ENCODE measurements around the gene TAF6.

TAF6 gene

DNA sequence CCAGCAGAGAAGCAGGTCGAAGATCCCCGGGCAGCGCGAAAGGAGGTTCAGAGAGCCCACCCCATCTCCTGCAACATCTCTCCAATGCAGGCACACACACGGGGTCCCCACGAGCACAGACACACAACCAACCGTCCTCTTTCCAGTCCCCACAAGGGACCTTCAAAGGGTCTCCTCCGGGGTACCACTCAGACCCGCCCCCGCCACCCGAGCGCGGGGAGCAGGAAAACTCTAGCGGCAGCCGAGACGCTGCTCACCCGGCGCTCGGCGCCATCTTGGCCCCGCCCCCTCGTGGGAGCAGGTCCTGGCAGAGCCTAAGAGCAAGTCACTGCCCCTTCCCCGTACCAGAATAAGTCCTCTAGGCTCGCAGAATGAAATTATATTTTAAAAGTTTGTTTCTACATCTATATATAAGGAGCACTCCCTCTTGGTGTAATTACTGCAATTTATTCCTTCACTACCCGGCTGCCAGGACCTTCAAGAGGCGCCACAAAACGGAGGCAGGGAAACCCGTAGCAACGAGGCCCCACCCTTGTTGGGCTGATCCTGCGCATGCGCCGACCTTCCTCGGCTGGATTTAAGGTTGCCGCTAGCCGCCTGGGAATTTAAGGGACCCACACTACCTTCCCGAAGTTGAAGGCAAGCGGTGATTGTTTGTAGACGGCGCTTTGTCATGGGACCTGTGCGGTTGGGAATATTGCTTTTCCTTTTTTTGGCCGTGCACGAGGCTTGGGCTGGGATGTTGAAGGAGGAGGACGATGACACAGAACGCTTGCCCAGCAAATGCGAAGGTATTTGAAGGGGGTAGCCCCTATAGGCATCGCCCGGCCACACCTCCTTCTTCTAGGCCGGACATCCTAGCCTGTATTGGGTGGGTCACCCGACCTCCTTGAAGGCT is at the start of gene TAF6, which contains the start of gene CNPY4:
TAF6 (minus strand) TSS at position 287 of the 898 bp plus-strand sequence. CDS start 5,149 bp downstream, outside the sequence.
CNPY4 (plus strand) TSS at position 563 of the 898 bp plus-strand sequence; CDS start at position 674, 111 bp downstream.
- peak; percentile 96 for DNase-seq (ENCODE audit: low spot score)

- DNase-seq (ENCODE audit: low spot score) = no peak
Observed at GRCh38 chr7:100167912-100168323, 48.8 kb upstream of the TAF6 start.

- no peak for DNase-seq (ENCODE audit: low spot score)
Observed at GRCh38 chr7:100166970-100167911, 48.1 kb upstream of the TAF6 start.

DNA sequence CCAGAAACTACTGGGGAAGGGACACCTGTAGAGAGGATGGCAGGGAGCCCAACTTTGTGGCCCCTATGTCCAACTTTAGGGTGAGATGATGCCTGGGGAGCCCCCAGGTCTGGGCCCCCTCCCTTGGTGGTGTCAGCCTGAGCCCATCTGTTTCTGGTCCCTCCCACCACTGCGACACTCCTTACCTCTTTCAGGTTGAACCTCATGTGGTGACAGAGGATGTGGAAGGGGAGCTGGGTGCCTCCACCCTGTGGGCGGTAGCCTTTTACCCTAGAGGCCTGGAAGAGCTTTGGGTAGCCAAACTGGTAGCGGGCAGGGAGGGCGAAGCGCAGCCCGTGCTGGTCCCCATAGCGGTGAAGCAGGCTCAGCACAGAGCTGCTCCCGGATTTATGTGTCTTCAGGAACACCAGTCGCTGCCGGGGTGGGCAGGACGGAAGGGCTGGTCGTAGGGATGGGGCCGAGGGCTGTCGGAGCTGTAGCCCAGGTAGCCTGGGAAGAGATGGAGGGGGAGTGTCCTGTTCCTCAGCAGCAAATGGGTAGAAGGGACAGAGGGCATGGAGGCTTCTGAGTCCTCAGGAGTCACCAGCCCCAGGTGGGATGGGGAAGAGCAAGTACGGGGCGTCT is 47.3 kb upstream of the TAF6 start:
- DNase-seq (ENCODE audit: low spot score) = no peak

- no peak for DNase-seq (ENCODE audit: low spot score)
Observed at GRCh38 chr7:100163871-100164270, 44.7 kb upstream of the TAF6 start.

- DNase-seq (ENCODE audit: low spot score) = no peak
Observed at GRCh38 chr7:100163006-100163531, 43.9 kb upstream of the TAF6 start.

- no peak for DNase-seq (ENCODE audit: low spot score)
Observed at GRCh38 chr7:100160067-100160466, 40.9 kb upstream of the TAF6 start.

GRCh38 chr7:100159099-100159623 is 40.0 kb upstream of the TAF6 start:
- DNase-seq (ENCODE audit: low spot score) = no peak

GRCh38 chr7:100158229-100159098 is 39.3 kb upstream of the TAF6 start, which contains the start of gene TRAPPC14:
TRAPPC14 (minus strand) TSS chr7:100158723; CDS start chr7:100158499, 224 bp downstream.
- DNase-seq (ENCODE audit: low spot score) = peak; percentile 71

GRCh38 chr7:100157334-100158228 is 38.4 kb upstream of the TAF6 start:
- no peak for DNase-seq (ENCODE audit: low spot score)

DNA sequence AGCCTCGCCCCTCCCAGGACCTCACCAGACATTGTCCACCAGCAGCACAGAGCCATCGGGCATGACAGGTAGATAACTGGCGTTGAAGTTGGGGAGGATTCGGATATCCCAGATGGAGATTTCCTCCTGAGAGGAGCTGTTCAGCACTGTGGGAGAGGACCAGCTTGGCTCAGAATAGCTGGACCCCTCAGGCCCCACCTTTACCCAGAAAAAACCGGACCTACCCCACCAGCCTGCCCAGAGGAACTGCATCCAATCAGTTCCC is 37.8 kb upstream of the TAF6 start:
- DNase-seq (ENCODE audit: low spot score) = no peak

- no peak for DNase-seq (ENCODE audit: low spot score)
Observed at GRCh38 chr7:100156331-100157068, 37.3 kb upstream of the TAF6 start.

DNA sequence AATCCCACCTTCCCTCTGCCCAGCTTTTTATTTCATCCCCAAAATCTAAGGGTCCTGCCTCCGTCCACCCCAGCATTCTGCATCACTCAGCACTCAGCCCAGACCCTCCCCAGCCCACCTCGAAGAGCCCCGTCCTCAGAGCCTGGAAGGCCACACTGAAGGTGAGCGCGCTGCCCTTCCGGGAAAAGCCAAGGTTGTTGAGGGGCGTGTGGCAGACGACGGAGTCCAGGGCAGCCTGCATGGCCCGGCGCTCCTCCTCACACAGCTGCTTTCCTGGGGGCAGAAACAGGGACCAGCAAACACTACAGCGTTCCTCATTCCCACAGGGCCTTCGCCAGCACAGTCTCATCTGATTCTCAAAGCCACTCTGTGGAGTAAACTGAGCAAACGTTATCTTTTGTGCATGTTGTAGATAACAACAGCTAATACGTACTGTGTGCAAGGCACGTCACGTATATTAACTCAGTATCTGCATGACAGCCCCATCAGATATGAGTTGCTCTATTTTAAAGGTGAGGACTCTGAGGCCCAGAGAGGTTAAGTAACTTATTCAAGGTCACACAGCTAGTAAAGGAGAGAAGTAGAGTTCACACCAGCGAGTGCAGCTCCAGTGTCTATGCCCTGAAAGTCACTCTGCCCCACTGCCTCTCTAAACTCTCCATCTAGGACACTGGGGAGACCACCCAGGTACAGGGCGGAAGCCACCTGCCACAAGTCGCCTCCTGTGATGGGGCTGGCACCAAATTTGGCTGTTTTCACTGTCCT is 36.6 kb upstream of the TAF6 start:
- DNase-seq (ENCODE audit: low spot score) = no peak

- DNase-seq (ENCODE audit: low spot score) = no peak
Observed at GRCh38 chr7:100154651-100155491, 35.7 kb upstream of the TAF6 start.

GRCh38 chr7:100153708-100154535 is 34.8 kb upstream of the TAF6 start:
- no peak for DNase-seq (ENCODE audit: low spot score)

- no peak for DNase-seq (ENCODE audit: low spot score)
Observed at GRCh38 chr7:100152937-100153666, 33.9 kb upstream of the TAF6 start.

Data from hematopoietic multipotent progenitor cell treated with erythropoietin and hydrocortisone succinate and interleukin-3 and kit ligand, for 15 days (in vitro differentiated cells).